OCI-M2 (cell line): ENCODE results near the gene RASSF4.

Experiments
- DNase-seq: peaks from one replicate; lab custom pipeline; 2025; ENCODE audit not compliant: unreplicated experiment; lab: John Stamatoyannopoulos, UW

Gene RASSF4

GRCh38 chr10:44947371-44948152 lies 12.0 kb upstream of the RASSF4 start:
- no peak for DNase-seq

GRCh38 chr10:44948642-44949041 lies 11.0 kb upstream of the RASSF4 start:
- DNase-seq, result no peak

DNA sequence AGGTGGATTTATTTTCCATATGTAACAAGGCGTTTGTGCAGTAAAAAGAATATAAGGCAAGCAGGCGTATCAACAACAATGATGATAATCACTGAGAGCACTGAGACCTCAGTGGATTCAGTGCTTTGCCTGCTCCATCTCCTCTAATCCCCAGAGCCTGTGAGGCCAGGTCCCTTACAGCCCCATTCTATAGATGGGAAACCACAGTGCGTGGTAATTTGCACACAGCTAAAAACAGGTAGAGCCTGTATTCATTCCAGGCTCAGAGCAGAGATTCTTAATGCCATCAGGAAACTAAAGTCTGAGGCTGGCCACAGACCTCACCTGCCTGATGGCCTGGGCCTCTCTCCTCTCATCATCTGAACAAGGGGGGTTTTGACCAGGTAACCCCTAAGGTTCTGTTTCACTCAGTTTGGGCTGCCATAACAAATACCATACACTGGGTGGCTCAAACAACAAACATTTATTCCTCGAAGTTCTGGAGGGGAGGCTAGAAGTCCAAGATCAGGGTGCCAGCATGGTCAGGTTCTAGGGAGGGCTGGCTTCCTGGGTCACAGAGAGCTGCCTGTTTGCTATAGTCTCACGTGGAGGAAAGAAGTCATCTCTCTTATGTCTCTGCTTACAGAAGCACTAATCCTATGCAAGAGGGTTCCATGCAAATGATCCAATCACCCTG lies 10.3 kb upstream of the RASSF4 start:
- DNase-seq, result no peak

GRCh38 chr10:44949915-44950314 lies 9.7 kb upstream of the RASSF4 start:
- DNase-seq, result no peak

DNA sequence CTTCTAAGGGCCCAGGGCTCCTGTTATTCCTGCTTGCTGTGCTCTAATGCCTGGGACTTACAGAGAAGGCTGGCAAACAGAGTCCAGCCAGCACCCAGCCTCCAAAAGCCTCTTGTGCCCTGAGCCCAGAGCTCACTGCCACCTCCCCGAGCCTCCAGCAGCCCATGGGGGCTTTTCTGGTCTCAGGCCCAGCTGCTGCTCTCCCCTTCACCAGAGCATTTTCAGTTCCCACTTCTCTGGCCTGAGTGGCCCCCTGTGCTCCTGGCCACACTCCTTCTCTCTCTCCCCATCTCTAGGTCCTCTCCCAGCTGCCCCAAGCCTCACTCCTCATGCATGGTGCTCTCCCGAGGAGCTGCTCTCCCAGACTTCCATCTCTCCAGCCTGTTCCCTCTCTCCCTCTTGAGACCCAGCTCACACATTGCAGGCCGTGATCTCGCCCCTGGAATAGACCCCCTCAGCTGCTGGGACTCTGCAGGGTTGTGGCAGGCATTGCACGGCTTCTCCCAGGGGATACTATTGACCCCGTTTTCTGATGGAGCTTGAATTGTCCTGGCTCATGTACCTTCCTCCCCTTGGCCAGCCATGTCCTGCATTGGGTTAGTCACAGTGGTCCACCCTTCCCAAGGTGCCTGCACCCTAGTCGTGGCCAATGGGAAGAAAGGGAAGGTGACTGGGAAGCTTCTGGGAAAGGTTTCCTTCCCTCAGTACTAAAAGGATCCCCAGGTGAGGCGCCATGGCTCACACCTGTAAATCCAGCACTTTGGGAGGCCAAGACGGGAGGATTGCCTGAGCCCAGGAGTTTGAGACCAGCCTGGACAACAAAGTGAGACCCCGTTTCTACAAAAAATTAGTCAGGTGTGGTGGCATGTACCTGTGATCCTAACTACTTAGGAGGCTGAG lies 9.0 kb upstream of the RASSF4 start:
- DNase-seq, result no peak

- no peak for DNase-seq
Observed at GRCh38 chr10:44951576-44952226, 7.9 kb upstream of the RASSF4 start.

GRCh38 chr10:44952779-44953231 lies 6.8 kb upstream of the RASSF4 start:
- DNase-seq, result no peak

GRCh38 chr10:44954042-44954441 lies 5.6 kb upstream of the RASSF4 start:
- DNase-seq, result no peak

DNA sequence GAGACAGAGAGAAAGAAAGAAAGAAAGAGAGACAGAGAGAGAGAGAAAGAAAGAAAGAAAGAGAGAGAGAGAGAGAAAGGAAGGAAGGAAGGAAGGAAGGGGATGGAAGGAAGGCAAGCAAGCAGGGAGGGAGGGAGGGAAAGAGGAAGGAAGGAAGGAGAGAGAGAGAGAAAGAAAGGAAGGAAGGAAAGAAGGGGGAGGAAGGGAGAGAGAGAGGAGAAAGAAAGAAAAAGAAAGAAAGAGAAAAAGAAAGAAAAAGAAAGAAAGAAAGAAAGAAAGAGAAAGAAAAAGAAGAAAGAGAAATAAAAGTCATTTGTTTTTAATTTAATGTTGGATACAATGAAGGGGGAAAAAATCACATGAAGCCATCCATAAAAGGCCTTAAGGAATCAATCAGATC lies 4.6 kb upstream of the RASSF4 start:
- DNase-seq, result no peak

GRCh38 chr10:44955413-44956070 lies 4.1 kb upstream of the RASSF4 start:
- DNase-seq, result no peak

GRCh38 chr10:44956226-44956625 lies 3.4 kb upstream of the RASSF4 start:
- DNase-seq, result no peak

DNA sequence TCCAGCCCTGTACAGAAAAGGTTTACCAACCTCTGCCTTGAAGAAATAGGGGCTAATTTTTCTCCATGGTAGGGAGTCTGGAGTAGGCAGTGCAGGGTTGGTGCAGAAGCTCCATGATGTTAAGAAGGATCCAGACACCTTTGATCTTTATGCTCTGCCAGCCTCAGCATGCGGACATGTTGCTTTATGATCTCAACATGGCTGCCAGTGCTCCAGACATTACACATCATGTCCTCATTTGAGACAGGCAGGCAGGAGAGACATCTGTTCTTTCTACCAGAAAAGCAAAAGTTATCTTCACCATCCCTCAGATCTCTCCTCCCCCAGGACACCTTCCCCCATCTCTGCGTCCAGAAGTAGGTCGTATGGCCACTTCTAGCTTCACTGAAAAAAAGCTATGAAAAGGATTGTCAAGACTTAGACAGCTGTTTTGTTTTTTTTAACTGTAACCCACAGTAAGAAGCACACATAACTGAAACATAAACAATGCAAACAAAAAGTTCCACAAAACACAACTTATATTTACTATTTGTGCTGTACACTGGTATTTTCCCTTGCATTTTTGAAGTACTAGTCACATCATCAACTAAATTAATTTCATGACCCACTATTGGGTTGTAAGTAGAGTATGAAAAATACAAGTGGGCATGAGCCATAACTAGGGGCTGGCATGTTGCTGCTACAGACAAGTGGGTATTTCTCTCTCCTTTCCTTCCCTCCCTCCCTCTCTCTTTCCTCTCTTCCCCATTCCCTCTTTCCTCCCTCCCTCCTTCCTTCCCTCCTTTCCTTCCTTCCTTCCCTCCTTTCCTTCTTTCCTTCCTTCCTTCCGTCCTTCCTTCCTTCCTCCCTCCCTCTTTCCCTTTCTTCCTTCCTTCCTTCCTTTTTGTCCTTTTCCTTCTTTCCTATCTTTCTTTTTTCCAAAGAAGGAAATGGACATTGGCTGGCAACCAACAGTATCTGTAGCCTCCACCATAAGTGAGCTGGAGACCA lies 2.6 kb upstream of the RASSF4 start:
- no peak for DNase-seq

- no peak for DNase-seq
Observed at GRCh38 chr10:44958196-44958897, 1.3 kb upstream of the RASSF4 start.

- no peak for DNase-seq
Observed at GRCh38 chr10:44958898-44959246, 730 bp upstream of the RASSF4 start.

- DNase-seq, result no peak
Observed at GRCh38 chr10:44960088-44960460, 472 bp downstream of the RASSF4 start.

GRCh38 chr10:44960482-44961229 lies 1.1 kb downstream of the RASSF4 start:
- DNase-seq, result no peak

DNA sequence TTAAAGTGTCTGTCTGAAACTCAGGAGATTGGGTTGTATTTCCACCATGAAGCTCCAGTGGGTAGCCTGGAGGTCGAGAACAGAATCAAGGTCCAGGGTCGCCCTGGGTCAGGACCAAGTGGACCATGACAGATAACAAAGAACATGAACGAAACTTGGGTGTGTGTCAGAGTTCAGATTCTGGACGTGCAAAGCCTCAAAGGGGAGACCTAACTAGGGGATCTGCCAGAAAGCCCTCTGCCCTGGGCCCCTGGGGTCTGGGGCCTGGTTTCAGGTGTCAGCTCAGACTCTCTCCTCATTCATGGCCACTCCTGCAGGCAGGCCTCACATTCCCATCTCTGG lies 1.6 kb downstream of the RASSF4 start:
- DNase-seq, result no peak
